BJ (cell line): ENCODE data around the gene FUT9. TPM values are rescaled to one million over a fixed set of nuclear protein-coding genes. Genes with fewer than 3 reads are reported as not detected.

ENCODE experiments used
- CTCF ChIA-PET: fragments of 350-600 bp; formaldehyde crosslinking; extraction: SDS; loops from one replicate; lab custom pipeline; 2021; ENCODE audit warnings: antibody characterized with exemption, inconsistent platforms; lab: Yijun Ruan, JAX
- POLR2A ChIA-PET: fragments of 300-600 bp; sonication (Branson Sonifier 250); formaldehyde crosslinking; extraction: SDS; loops from one replicate; lab custom pipeline; 2021; ENCODE audit warnings: antibody characterized with exemption; lab: Charles Lee
- DNase-seq: peaks from one replicate; pipeline ENCODE4 v3.0.0-alpha.2; 2011; ENCODE audit warnings: low read depth
- H3K27me3 ChIP-seq: 2 replicates; pipeline ENCODE4 v1.6.0; 2011; ENCODE audit warnings: low read length; ENCODE audit not compliant: control insufficient read depth, insufficient read depth
- H3K36me3 ChIP-seq: 2 replicates; pipeline ENCODE4 v1.5.1; 2011; ENCODE audit warnings: low read length; ENCODE audit not compliant: control insufficient read depth, insufficient read depth
- H3K4me3 ChIP-seq: 2 replicates; pipeline ENCODE4 v1.5.1; 2011; ENCODE audit warnings: low read depth, mild to moderate bottlenecking, control low read depth, low read length
- CTCF ChIP-seq: IDR thresholded peaks from 2 replicates; pipeline ENCODE4 v1.5.1; 2011; ENCODE audit warnings: low read depth, mild to moderate bottlenecking, control low read depth, inconsistent platforms, low read length, moderate library complexity; ENCODE audit not compliant: insufficient read depth
- polyA plus RNA-seq: library from polyadenylated mRNA; depleted of rRNA; stranded (reverse); fragments of >200 nt; gene quantifications from 2 replicates; pipeline ENCODE4 v1.2.3, GENCODE V29; 2011

Gene FUT9
- polyA plus RNA-seq, 1 experiment: not detected

GRCh38 chr6:96060249-96060648 lies 44.5 kb downstream of the FUT9 start:
- CTCF ChIA-PET: no interaction called here
- no peak for DNase-seq
- Histone ChIP-seq H3K36me3 (no peaks in the 10 kb centered on the region), H3K27me3 (no peaks in the 10 kb centered on the region), H3K4me3 (no peak overlapping the region)
- POLR2A ChIA-PET: no interaction called here
- no peak for TF ChIP-seq CTCF

- Histone ChIP-seq H3K4me3 (no peak overlapping the region), H3K27me3 (no peaks in the 10 kb centered on the region), H3K36me3 (no peaks in the 10 kb centered on the region)
- DNase-seq: no peak
- TF ChIP-seq CTCF: no peak
- ChIA-PET POLR2A (no interaction called here), CTCF (no interaction called here)
Measured at GRCh38 chr6:96065213-96065612, 49.4 kb downstream of the FUT9 start.

GRCh38 chr6:96066376-96066775 lies 50.6 kb downstream of the FUT9 start:
- Histone ChIP-seq H3K27me3 (no peaks in the 10 kb centered on the region), H3K36me3 (no peaks in the 10 kb centered on the region), H3K4me3 (no peak overlapping the region)
- CTCF ChIA-PET: no interaction called here
- no peak for TF ChIP-seq CTCF
- DNase-seq: no peak
- POLR2A ChIA-PET: no interaction called here

DNA sequence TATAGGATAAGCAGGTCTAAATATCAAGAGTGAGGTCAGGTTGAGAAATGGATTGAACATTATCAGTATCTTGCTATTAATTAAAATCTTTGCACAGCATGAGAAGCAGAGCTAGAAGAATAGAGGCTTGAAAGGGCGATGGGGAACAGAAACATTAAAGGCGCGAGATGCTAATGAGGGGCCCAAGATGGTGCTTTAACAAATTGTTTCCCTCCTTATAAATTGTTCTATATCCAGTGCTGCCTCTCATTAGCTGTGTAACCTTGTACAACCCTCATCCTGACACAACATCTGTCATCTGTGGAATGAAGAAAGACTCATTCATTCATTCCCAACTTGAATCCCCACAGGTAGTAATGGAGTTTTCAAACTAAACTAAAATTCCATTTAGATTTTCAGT lies 57.8 kb downstream of the FUT9 start:
- no peak for TF ChIP-seq CTCF
- no peaks in the 10 kb centered on the region for H3K27me3 ChIP-seq
- H3K36me3 ChIP-seq: no peaks in the 10 kb centered on the region
- no peak for DNase-seq
- ChIA-PET POLR2A (no interaction called here), CTCF (no interaction called here)
- no peak overlapping the region for H3K4me3 ChIP-seq

DNA sequence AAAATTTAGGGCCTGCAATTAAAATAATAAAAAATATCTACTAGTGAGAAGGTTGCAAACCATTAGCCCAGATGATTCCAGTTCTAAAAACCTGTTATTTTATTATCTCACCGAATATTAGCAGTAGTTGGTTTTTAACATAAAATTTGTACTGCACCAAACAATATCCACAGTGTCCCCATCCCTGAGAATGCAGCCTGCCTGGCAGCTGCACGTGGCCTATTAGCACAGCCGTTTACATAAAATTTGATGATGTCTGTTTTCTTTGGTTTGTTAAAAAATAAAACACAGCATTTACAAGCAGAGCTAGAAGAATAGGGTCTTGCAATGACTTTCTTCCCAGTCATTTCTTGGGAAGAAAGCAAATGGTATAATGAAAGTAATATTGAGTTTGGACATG lies 58.2 kb downstream of the FUT9 start:
- Histone ChIP-seq H3K36me3 (no peaks in the 10 kb centered on the region), H3K27me3 (no peaks in the 10 kb centered on the region), H3K4me3 (no peak overlapping the region)
- no peak for DNase-seq
- CTCF ChIA-PET: no interaction called here
- no peak for TF ChIP-seq CTCF
- POLR2A ChIA-PET: no interaction called here
